Embryonic facial prominence (tissue), 1 donor: ENCODE data around the gene THRSP.
"Not testable (repeated sequence)": the region's sequence is repeated elsewhere in the genome, so short reads cannot be mapped to it uniquely, and the experiment has no call there.

Experiments used
- DNase-seq: peaks from one replicate; pipeline ENCODE4 v3.0.0-alpha.2; 2016; ENCODE audit errors: extremely low spot score

The THRSP gene

GRCh38 chr11:78066471-78066870 lies 2.8 kb downstream of the THRSP start:
- DNase-seq, result no peak

DNA sequence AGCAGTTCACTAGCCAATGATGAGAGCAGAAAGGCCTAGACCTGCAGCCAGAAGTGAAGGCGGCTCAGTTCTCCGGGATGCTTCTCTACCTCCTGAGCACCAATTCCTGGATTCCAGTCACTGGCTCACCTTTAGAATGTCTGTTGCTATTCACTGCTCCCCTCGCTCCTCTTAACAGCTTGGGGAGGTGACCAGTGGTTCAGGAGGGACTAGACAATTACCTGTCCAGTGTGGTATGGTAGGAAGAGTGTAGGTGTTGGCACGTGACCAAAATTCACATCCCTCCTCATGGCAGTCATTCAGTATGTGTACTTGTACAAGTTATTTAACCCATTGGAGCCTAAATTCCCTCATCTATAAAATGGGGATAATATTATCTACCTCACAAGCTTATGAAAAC lies 4.0 kb downstream of the THRSP start:
- no peak for DNase-seq

- DNase-seq, result no peak
Observed at GRCh38 chr11:78069465-78069864, 5.8 kb downstream of the THRSP start.

- no peak for DNase-seq
Observed at GRCh38 chr11:78070621-78071020, 7.0 kb downstream of the THRSP start.

GRCh38 chr11:78071717-78072116 lies 8.1 kb downstream of the THRSP start:
- no peak for DNase-seq

- no peak for DNase-seq
Observed at GRCh38 chr11:78072455-78072854, 8.8 kb downstream of the THRSP start.

- DNase-seq, result no peak
Observed at GRCh38 chr11:78074756-78075155, 11.1 kb downstream of the THRSP start.

DNA sequence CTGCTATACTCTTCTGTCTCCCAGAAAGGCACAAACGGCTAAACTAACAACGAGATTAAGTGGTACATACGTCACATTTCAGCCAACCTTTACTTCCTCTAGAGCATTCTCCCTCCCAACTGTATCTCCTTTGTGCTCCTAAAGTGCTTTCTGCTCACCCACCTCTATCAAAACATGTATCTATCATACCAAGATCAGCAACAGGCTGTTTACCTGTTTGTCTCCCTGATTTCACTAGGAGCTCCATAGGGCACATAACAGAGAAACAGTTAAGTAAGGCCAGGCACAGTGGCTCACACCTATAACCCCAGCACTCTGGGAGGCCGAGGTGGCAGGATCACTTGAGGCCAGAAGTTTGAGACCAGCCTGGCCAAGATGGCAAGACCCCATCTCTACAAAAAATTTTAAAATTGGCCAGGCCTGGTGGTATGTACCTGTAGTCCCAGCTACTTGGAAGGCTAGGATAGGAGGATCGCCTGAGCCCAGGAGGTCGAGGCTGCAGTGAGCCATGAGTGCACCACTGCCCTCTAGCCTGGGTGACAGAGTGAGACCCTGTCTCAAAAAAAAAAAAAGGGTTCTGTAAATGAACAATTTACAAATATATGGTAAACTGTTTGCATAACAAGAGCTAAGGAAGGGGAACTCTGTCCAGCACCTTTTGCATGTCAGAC lies 13.2 kb downstream of the THRSP start:
- DNase-seq, result no peak

GRCh38 chr11:78077592-78077991 lies 13.9 kb downstream of the THRSP start:
- DNase-seq, result not testable (repeated sequence)

DNA sequence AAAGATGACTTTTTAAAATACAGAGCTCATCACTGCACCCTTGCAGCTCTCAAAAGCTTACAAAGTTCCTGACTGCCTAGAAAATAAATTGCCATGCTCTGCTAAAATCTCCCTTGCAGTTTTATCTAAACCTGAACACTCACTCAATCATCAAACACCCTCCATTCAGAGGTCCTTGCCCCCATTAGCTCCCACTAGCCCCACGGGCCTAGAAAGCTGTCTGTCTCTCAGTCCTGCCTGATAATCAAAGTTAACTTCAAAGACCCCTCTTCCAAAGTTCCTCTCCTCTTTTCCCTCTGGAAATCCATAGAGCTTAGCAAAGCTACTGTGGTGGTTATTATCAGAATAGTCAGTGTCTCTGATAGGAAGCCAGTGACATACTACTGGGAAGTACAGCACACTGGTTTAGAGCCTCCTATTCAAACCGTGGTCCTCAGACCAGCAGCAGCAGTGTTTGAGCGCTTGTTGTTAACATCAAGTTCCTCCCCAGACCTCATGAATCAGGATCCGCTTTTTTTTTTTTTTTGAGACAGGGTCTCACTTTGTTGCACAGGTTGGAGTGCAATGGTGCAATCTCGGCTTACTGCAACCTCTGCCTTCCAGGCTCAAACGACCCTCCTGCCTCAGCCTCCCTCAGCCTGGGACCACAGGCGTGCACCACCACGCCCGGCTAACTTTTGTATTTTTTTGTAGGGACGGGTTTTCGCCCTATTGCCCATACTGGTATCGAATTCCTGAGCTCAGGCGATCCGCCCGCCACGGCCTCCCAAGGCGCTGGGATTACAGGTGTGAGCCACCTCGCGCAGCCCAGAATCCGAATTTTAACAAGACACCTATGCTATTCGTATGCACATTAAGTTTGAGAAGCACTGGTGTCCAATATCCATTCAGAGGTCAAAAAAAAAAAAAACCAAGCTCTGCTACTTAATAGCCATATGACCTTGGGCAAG lies 14.8 kb downstream of the THRSP start:
- no peak for DNase-seq

DNA sequence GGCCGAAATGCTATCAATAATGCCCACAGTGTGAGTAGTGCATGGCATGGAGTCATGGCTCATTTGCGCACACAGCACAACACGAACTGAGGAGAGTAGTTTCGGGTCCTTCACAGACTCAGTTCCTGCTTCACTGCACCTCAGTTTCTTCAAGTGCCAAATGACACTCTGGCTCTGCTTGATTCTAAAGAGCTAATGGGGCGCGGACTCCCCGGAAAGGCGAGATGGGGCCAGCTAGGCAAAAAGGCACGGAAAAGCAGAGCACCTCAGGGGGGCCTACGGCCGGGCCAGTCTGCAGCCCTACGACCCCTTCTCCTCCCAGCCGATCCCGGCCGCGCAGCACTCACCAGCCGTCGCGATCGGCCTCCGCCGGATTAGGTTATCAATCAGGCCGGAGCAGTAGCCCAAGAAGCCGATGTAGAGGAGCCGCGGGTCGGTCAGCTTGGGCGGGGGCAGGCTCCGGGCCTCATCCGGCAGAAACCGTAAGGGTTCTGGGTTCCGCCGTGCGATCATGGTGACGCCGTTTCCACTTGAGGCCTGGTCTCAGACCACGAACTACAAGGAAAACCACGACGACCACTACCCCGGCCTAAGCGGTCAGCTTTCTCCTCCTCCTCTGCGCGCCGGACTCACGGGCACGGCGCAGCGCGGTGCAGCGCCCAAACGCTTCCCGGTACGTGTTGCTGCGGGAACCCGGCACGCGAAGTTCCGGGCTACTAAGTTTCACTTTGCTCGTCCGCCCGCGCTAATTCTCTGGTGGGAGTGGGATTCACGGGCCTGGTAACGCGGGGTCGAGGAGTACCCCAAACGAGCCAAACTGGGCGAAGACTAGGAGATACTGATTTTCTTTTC lies 15.8 kb downstream of the THRSP start, which contains the start of gene NDUFC2:
NDUFC2 (minus strand) TSS at position 631 of the 852 bp plus-strand sequence; CDS start at position 513, 118 bp downstream.
- DNase-seq, result peak; percentile 77

GRCh38 chr11:78080084-78080817 lies 16.6 kb downstream of the THRSP start:
- DNase-seq, result no peak

DNA sequence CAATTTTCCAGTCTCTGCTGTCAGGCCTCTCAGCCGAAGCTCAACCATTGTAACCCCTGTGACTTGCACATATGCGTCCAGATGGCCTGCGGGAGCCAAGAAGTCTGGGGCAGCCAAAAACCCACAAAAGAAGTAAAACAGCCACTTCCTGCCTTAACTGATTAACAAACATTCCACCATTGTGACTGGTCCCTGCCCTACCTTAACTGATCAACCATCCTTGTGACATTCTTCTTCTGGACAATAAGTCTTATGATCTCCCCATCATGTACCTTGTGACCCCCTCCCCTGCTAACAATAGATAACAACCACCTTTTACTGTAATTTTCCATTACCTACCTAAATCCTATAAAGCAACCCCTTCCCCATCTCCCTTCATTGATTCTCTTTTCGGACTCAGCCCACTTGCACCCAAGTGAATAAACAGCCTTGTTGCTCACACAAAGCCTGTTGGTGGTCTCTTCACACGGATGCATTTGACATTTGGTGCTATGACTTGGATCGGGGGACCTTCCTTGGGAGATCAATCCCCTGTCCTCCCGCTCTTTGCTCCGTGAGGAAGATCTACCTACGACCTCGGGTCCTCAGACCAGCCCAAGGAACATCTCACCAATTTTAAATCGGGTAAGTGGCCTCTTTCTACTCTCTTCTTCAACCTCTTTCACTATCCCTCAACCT lies 17.3 kb downstream of the THRSP start:
- no peak for DNase-seq

- DNase-seq, result no peak
Observed at GRCh38 chr11:78081583-78081982, 17.9 kb downstream of the THRSP start.

- DNase-seq, result no peak
Observed at GRCh38 chr11:78082146-78082545, 18.5 kb downstream of the THRSP start.

DNA sequence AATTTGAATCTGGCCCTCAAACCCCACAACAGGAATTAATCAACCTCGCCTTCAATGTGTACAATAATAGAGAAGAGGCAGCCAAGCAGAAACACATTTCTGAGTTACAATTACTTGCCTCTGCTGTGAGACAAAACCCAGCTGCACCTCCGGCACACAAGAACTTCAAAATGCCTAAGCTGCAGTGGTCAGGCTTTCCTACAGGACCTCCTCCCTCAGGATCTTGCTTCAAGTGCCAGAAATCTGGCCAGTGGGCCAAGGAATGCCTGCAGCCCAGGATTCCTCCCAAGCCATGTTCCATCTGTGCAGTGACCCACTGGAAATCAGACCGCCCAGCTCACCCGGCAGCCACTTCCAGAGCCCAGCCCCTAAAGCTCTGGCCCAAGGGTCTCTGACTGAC lies 19.4 kb downstream of the THRSP start:
- DNase-seq, result no peak

GRCh38 chr11:78084506-78084905 lies 20.8 kb downstream of the THRSP start:
- DNase-seq, result not testable (repeated sequence)

- no peak for DNase-seq
Observed at GRCh38 chr11:78085972-78086371, 22.3 kb downstream of the THRSP start.

DNA sequence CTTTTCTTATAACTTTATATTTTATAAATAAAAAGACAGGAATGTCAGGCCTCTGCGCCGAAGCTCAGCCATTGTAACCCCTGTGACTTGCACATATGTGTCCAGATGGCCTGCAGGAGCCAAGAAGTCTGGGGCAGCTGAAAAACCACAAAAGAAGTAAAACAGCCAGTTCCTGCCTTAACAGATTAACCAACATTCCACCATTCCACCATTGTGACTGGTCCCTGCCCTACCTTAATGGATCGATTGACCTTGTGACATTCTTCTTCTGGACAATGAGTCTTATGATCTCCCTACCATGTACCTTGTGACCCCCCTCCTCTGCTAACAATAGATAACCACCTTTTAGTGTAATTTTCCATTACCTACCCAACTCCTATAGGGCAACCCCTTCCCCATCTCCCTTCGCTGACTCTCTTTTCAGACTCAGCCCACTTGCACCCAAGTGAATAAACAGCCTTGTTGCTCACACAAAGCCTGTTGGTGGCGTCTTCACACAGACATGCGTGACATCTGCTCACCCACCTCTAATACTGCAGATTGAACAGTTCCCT lies 22.9 kb downstream of the THRSP start:
- DNase-seq, result not testable (repeated sequence)

- DNase-seq, result no peak
Observed at GRCh38 chr11:78094250-78094649, 30.6 kb downstream of the THRSP start.
